Measurements from ENCODE around the gene ARMC7. TPM values are rescaled to one million over a fixed set of nuclear protein-coding genes. Genes with fewer than 3 reads are reported as not detected.

Gene ARMC7
- total RNA-seq, 2 donors from 2014 or later: 20.0 to 26.6 TPM

DNA sequence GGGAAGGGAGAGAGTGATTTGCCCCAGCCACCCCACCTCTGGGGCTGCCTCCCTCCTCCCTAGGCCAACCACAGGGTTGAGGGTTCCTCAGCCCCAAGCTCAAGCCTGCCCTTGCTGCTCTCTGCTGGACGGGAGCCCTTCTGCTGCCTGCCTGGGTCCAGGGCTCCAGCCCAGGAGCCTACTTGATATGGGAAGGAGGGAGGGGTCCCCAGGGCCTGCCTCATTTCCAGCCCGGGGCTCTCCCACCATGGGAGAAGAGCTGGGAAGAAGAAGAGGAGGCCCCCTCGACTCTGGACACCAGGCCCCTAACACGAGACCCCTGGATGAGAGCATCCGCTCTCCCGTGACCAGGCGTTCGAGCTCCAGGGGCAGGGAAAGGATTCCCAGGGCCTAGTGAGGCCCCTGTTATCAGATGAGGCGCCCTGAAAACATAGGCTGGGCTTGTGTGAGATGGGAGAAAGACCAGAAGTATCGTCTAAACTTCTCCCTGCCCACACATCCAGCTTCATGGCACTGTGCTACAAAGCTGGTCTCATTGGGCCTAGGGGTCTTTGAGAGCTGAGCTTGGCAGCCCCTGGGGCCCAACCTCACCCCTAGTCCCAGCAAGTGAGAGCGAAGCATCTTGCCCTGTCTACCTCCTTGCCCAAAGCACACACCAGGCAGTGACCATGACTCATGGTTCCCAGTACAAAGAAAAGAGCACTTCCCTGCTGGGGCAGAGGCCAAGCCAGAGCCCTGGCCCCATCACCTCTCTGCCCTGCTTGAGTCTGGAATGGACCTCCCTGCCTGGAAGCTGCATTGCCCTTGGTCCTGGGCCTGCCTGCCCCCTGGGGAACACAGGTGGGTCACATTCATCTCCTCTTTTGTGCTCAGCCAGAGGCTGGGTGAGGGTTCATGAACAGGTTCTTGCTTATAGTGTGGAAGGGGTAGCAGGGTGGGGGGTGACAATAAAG lies 21.0 kb upstream of the ARMC7 start:
- WGBS, 2 experiments (ENCODE audit: insufficient coverage in 1 of 2, insufficient read length in 1 of 2): 75 to 82% methylated on average over 6 to 11 of the region's 11 CpGs
- H3K4me1 Mint-ChIP-seq: peaks cover 50% of the 10 kb centered on the region

GRCh38 chr17:75090871-75091854 lies 18.6 kb upstream of the ARMC7 start:
- Histone ChIP-seq H3K9me3 (ENCODE audit: control insufficient read depth, low read length) (no peaks in the 10 kb centered on the region), H3K4me1 (ENCODE audit: control insufficient read depth, insufficient read depth, low read length) (peaks cover 3% of the 10 kb centered on the region), H3K27me3 (ENCODE audit: control insufficient read depth, insufficient read depth, low read length, poor library complexity, severe bottlenecking) (no peaks in the 10 kb centered on the region), H3K4me3 (ENCODE audit: low read length) (peak overlapping the region; percentile 8), H3K9ac (ENCODE audit: extremely low read depth, low read length, poor library complexity, severe bottlenecking) (peak overlapping the region; percentile 4), H3K27ac (ENCODE audit: low read depth, low read length) (peak overlapping the region; percentile 51), H3K36me3 (ENCODE audit: control insufficient read depth, insufficient read depth, low read length) (peaks cover 6% of the 10 kb centered on the region)
- peak overlapping the region; percentile 82 for H3K4me3 Mint-ChIP-seq
- H3K27me3 Mint-ChIP-seq (ENCODE audit: insufficient read depth): no peaks in the 10 kb centered on the region
- H3K4me1 Mint-ChIP-seq: peaks cover 47% of the 10 kb centered on the region
- peak; percentile 76 for DNase-seq
- H3K27ac Mint-ChIP-seq: peak overlapping the region; percentile 82
- WGBS, 2 experiments (ENCODE audit: insufficient coverage in 1 of 2, insufficient read length in 1 of 2): 73 to 89% methylated on average over 9 to 19 of the region's 19 CpGs
- no peaks in the 10 kb centered on the region for H3K9me3 Mint-ChIP-seq
- no peak for TF ChIP-seq CTCF (conservative IDR thresholded peaks at IDR 0.05)
- peaks cover 19% of the 10 kb centered on the region for H3K36me3 Mint-ChIP-seq (ENCODE audit: low read depth)

More for the DNA sequence above, 21.0 kb upstream of the ARMC7 start:
- Histone ChIP-seq H3K9me3 (ENCODE audit: control insufficient read depth, low read length) (no peaks in the 10 kb centered on the region), H3K36me3 (ENCODE audit: control insufficient read depth, insufficient read depth, low read length) (peaks cover 2% of the 10 kb centered on the region), H3K4me3 (ENCODE audit: low read length) (peak overlapping the region; percentile 89), H3K4me1 (ENCODE audit: control insufficient read depth, insufficient read depth, low read length) (peaks cover 6% of the 10 kb centered on the region), H3K9ac (ENCODE audit: extremely low read depth, low read length, poor library complexity, severe bottlenecking) (peak overlapping the region; percentile 90), H3K27ac (ENCODE audit: low read depth, low read length) (no peak overlapping the region), H3K27me3 (ENCODE audit: control insufficient read depth, insufficient read depth, low read length, poor library complexity, severe bottlenecking) (no peaks in the 10 kb centered on the region)
- no peaks in the 10 kb centered on the region for H3K9me3 Mint-ChIP-seq
- H3K4me3 Mint-ChIP-seq: peak overlapping the region; percentile 82
- peak; percentile 92 for DNase-seq
- no peak for TF ChIP-seq CTCF (conservative IDR thresholded peaks at IDR 0.05)
- H3K27ac Mint-ChIP-seq: peak overlapping the region; percentile 92
- peaks cover 8% of the 10 kb centered on the region for H3K36me3 Mint-ChIP-seq (ENCODE audit: low read depth)
- no peaks in the 10 kb centered on the region for H3K27me3 Mint-ChIP-seq (ENCODE audit: insufficient read depth)

DNA sequence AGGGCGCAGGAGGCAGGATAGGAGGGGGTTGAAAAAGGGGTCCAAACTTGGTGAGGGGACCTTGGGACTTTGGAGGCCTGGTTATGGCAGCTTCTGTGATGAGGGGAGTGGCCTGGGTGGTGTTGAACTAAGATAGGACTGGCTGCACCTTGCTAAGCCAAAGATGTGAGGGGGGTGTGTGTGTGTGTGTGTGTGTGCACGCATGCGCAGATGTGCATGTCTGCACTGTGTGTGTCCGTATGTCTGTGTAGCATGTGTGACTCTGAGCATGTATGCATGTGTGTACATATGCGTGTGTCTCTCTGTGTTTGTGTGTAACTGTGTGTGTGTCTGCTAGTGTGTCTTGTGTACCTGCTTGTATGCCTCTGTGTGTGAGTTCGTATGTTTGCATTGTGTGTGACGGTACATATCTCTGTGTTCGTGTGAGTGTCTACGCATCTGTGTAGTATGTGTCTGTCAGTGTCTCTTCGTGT lies 17.9 kb upstream of the ARMC7 start:
- TF ChIP-seq CTCF (conservative IDR thresholded peaks at IDR 0.05): no peak
- peaks cover 41% of the 10 kb centered on the region for H3K4me1 Mint-ChIP-seq
- peaks cover 3% of the 10 kb centered on the region for H3K4me1 ChIP-seq (ENCODE audit: control insufficient read depth, insufficient read depth, low read length)

More for the DNA sequence above, 17.9 kb upstream of the ARMC7 start:
- Mint-ChIP-seq H3K9me3 (no peaks in the 10 kb centered on the region), H3K27me3 (ENCODE audit: insufficient read depth) (no peaks in the 10 kb centered on the region), H3K27ac (peak overlapping the region; percentile 82), H3K36me3 (ENCODE audit: low read depth) (peaks cover 21% of the 10 kb centered on the region), H3K4me3 (peak overlapping the region; percentile 82)
- 66 to 85% methylated on average over 4 to 10 of the region's 10 CpGs for WGBS, 2 experiments (ENCODE audit: insufficient coverage in 1 of 2, insufficient read length in 1 of 2)
- H3K4me3 ChIP-seq (ENCODE audit: low read length): peak overlapping the region; percentile 8
- no peaks in the 10 kb centered on the region for H3K9me3 ChIP-seq (ENCODE audit: control insufficient read depth, low read length)
- peaks cover 6% of the 10 kb centered on the region for H3K36me3 ChIP-seq (ENCODE audit: control insufficient read depth, insufficient read depth, low read length)
- DNase-seq: peak; percentile 70
- H3K27me3 ChIP-seq (ENCODE audit: control insufficient read depth, insufficient read depth, low read length, poor library complexity, severe bottlenecking): no peaks in the 10 kb centered on the region
- H3K27ac ChIP-seq (ENCODE audit: low read depth, low read length): no peak overlapping the region
- H3K9ac ChIP-seq (ENCODE audit: extremely low read depth, low read length, poor library complexity, severe bottlenecking): no peak overlapping the region
